GM18511 (cell line): ENCODE results near the gene PDZD8.
"Not testable (repeated sequence)": the region's sequence is repeated elsewhere in the genome, so short reads cannot be mapped to it uniquely, and the experiment has no call there.

Experiments used
- ATAC-seq: cut with Tn5 transposase; IDR thresholded peaks from one replicate; pipeline ENCODE4 v1.9.1; 2021; ENCODE audit warnings: mild to moderate bottlenecking, moderate library complexity; ENCODE audit not compliant: unreplicated experiment

PDZD8 gene

GRCh38 chr10:117300671-117301070 is 74.6 kb downstream of the PDZD8 start:
- ATAC-seq = no peak

- no peak for ATAC-seq
Measured at GRCh38 chr10:117299435-117299834, 75.8 kb downstream of the PDZD8 start.

- ATAC-seq = no peak
Measured at GRCh38 chr10:117298219-117298618, 77.0 kb downstream of the PDZD8 start.

- ATAC-seq = no peak
Measured at GRCh38 chr10:117294735-117295134, 80.5 kb downstream of the PDZD8 start.

GRCh38 chr10:117294039-117294645 is 81.1 kb downstream of the PDZD8 start:
- ATAC-seq = no peak

GRCh38 chr10:117290872-117291271 is 84.4 kb downstream of the PDZD8 start:
- not testable (repeated sequence) for ATAC-seq

- no peak for ATAC-seq
Measured at GRCh38 chr10:117284716-117285494, 90.3 kb downstream of the PDZD8 start.

- no peak for ATAC-seq
Measured at GRCh38 chr10:117277675-117278074, 97.6 kb downstream of the PDZD8 start.

GRCh38 chr10:117275121-117275520 is 100.1 kb downstream of the PDZD8 start:
- no peak for ATAC-seq

GRCh38 chr10:117274509-117274908 is 100.7 kb downstream of the PDZD8 start:
- ATAC-seq = no peak

- ATAC-seq = no peak
Measured at GRCh38 chr10:117273980-117274379, 101.3 kb downstream of the PDZD8 start.

- no peak for ATAC-seq
Measured at GRCh38 chr10:117272195-117273076, 102.8 kb downstream of the PDZD8 start.

GRCh38 chr10:117271427-117271826 is 103.8 kb downstream of the PDZD8 start:
- ATAC-seq = no peak

GRCh38 chr10:117268907-117269306 is 106.3 kb downstream of the PDZD8 start:
- ATAC-seq = no peak

- ATAC-seq = no peak
Measured at GRCh38 chr10:117268258-117268657, 107.0 kb downstream of the PDZD8 start.

- ATAC-seq = no peak
Measured at GRCh38 chr10:117266812-117267211, 108.4 kb downstream of the PDZD8 start.

- ATAC-seq = no peak
Measured at GRCh38 chr10:117266400-117266799, 108.8 kb downstream of the PDZD8 start.

- ATAC-seq = no peak
Measured at GRCh38 chr10:117264782-117265181, 110.5 kb downstream of the PDZD8 start.

GRCh38 chr10:117262903-117263293 is 112.3 kb downstream of the PDZD8 start:
- no peak for ATAC-seq

GRCh38 chr10:117262291-117262902 is 112.8 kb downstream of the PDZD8 start:
- ATAC-seq = no peak

- ATAC-seq = no peak
Measured at GRCh38 chr10:117261501-117261900, 113.7 kb downstream of the PDZD8 start.
